Prostate gland (tissue), 2 donors: ENCODE data around the gene NINJ1.

Experiments
- POLR2A ChIP-seq: fragments of 450-650 bp; IDR thresholded peaks from one replicate; pipeline ENCODE4 v1.6.1; 2016; ENCODE audit warnings: antibody characterized with exemption, mild to moderate bottlenecking
- TF ChIP-seq, protein P1 (sequence below), 4 experiments: fragments of 200-600 bp in 2 of 4; fragments of 450-650 bp in 2 of 4; sonication (generic) in 2 of 4; IDR thresholded peaks; 1 replicate in 3 of 4; 2 replicates in 1 of 4; pipeline ENCODE4 v1.5.1; 2016 to 2019; ENCODE audit warnings: antibody characterized with exemption in 4 of 4, mild to moderate bottlenecking in 2 of 4, moderate library complexity in 2 of 4

DNA sequence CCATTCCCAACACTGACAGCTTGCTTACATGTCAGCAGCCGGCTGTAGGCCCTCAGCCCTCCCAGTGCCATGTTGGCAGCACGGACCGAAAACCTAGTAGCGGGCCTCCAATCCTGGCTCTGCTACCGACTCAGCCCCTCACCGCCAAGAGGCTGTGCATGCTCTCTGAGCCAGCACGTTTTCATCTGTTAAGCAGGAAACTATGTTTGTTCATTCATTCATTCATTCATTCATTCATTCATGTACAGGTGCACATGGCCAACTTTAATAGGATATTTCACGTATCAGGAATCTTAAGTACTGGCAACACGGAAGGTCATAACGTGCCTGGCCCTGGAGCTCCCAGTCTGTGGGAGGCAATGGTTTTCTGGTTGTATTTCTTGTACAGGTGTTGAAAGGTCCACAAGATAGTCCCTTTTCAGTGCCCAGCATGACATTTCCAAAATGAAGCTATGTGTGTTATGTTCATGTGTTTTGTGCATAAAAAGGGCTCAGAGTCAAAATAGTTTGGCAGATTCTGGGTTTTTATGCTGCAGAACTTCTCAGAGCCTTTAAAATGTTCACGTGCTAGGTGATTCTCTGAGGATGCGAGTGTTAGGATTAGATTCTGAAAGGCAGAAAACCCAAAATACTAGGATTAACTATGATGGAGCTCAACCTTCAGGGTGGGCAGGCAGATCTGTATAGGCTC, 57.8 kb downstream of the NINJ1 start:
- TF ChIP-seq, protein P1, sequence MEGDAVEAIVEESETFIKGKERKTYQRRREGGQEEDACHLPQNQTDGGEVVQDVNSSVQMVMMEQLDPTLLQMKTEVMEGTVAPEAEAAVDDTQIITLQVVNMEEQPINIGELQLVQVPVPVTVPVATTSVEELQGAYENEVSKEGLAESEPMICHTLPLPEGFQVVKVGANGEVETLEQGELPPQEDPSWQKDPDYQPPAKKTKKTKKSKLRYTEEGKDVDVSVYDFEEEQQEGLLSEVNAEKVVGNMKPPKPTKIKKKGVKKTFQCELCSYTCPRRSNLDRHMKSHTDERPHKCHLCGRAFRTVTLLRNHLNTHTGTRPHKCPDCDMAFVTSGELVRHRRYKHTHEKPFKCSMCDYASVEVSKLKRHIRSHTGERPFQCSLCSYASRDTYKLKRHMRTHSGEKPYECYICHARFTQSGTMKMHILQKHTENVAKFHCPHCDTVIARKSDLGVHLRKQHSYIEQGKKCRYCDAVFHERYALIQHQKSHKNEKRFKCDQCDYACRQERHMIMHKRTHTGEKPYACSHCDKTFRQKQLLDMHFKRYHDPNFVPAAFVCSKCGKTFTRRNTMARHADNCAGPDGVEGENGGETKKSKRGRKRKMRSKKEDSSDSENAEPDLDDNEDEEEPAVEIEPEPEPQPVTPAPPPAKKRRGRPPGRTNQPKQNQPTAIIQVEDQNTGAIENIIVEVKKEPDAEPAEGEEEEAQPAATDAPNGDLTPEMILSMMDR (IDR thresholded peaks at IDR 0.05): no peak
- no peak for TF ChIP-seq POLR2A
